Measurements from ENCODE around the gene NDUFA1.
"Not testable (repeated sequence)": the region's sequence is repeated elsewhere in the genome, so short reads cannot be mapped to it uniquely, and the experiment has no call there.

The NDUFA1 gene

GRCh38 chrX:119900976-119901375 lies 29.3 kb downstream of the NDUFA1 start:
- H3K9me3 ChIP-seq = no peaks in the 10 kb centered on the region
- TF ChIP-seq CTCF (IDR thresholded peaks at IDR 0.05; ENCODE audit: low read depth, low read length) = no peak
- no peaks in the 10 kb centered on the region for H3K4me1 ChIP-seq

GRCh38 chrX:119916310-119916709 lies 44.7 kb downstream of the NDUFA1 start:
- H3K27me3 ChIP-seq = no peaks in the 10 kb centered on the region
- H3K4me3 ChIP-seq (ENCODE audit: low read depth, low read length) = no peak overlapping the region
- H3K4me1 ChIP-seq = no peaks in the 10 kb centered on the region
- no peaks in the 10 kb centered on the region for H3K36me3 ChIP-seq
- no peak for TF ChIP-seq CTCF (IDR thresholded peaks at IDR 0.05; ENCODE audit: low read depth, low read length)
- no peak for DNase-seq
- no peaks in the 10 kb centered on the region for H3K9me3 ChIP-seq

More at GRCh38 chrX:119900976-119901375, 29.3 kb downstream of the NDUFA1 start:
- H3K36me3 ChIP-seq = no peaks in the 10 kb centered on the region
- H3K27me3 ChIP-seq = no peaks in the 10 kb centered on the region
- no peak overlapping the region for H3K4me3 ChIP-seq (ENCODE audit: low read depth, low read length)
- DNase-seq = no peak

- Histone ChIP-seq H3K9me3 (no peaks in the 10 kb centered on the region), H3K36me3 (no peaks in the 10 kb centered on the region), H3K27me3 (no peaks in the 10 kb centered on the region), H3K4me1 (no peaks in the 10 kb centered on the region), H3K4me3 (ENCODE audit: low read depth, low read length) (no peak overlapping the region)
- TF ChIP-seq CTCF (IDR thresholded peaks at IDR 0.05; ENCODE audit: low read depth, low read length) = no peak
- DNase-seq = no peak
Measured at GRCh38 chrX:119917877-119918276, 46.2 kb downstream of the NDUFA1 start.

- Histone ChIP-seq H3K4me3 (ENCODE audit: low read depth, low read length) (no peak overlapping the region), H3K27me3 (no peaks in the 10 kb centered on the region), H3K9me3 (no peaks in the 10 kb centered on the region), H3K4me1 (no peaks in the 10 kb centered on the region), H3K36me3 (no peaks in the 10 kb centered on the region)
- no peak for DNase-seq
- no peak for TF ChIP-seq CTCF (IDR thresholded peaks at IDR 0.05; ENCODE audit: low read depth, low read length)
Measured at GRCh38 chrX:119919835-119920585, 48.4 kb downstream of the NDUFA1 start.

- not testable (repeated sequence) for H3K4me3 ChIP-seq (ENCODE audit: low read depth, low read length); H3K9me3 ChIP-seq; H3K4me1 ChIP-seq; DNase-seq; H3K27me3 ChIP-seq; H3K36me3 ChIP-seq
Measured at GRCh38 chrX:119922391-119922790, 50.8 kb downstream of the NDUFA1 start.

Measured in BE2C (cell line).